Gastrocnemius medialis (tissue), 4 donors: ENCODE data around the gene OR10J5.

Experiments used
- CTCF ChIP-seq, 5 experiments: fragments of 450-650 bp in 3 of 5; fragments of 200-600 bp in 2 of 5; sonication (generic) in 2 of 5; IDR thresholded peaks in 4 of 5; conservative IDR thresholded peaks in 1 of 5; 1 replicate in 4 of 5; 2 replicates in 1 of 5; pipeline ENCODE4 v1.5.1; 2016 to 2019; ENCODE audit warnings: antibody characterized with exemption in 5 of 5, mild to moderate bottlenecking in 3 of 5, moderate library complexity in 3 of 5
- POLR2A ChIP-seq, 2 donors: fragments of 450-650 bp; IDR thresholded peaks; one replicate each; pipeline ENCODE4 v1.6.1; 2017; ENCODE audit warnings: antibody characterized with exemption in 2 of 2, mild to moderate bottlenecking in 2 of 2, moderate library complexity in 2 of 2

- no peak for TF ChIP-seq CTCF (IDR thresholded peaks at IDR 0.05 in 4 of 5, conservative IDR thresholded peaks at IDR 0.05 in 1 of 5)
- no peak for TF ChIP-seq POLR2A (IDR thresholded peaks at IDR 0.05)
Measured at GRCh38 chr1:159577446-159577845, 41.6 kb upstream of the OR10J5 start.
